Measurements from ENCODE around the gene ATP8A2. TPM values are rescaled to one million over a fixed set of nuclear protein-coding genes. Genes with fewer than 3 reads are reported as not detected.

Gene ATP8A2
- total and polyA plus RNA-seq, 11 donors = 0.01 to 0.29 (median 0.05) TPM; not detected in 2

GRCh38 chr13:25848812-25849745 is 477.3 kb downstream of the ATP8A2 start:
- ATAC-seq = no peak
- intact Hi-C loops (cut with DNase I) = no loop called here
- H3K36me3 ChIP-seq = no peaks in the 10 kb centered on the region
- H3K4me3 ChIP-seq = no peak overlapping the region
- no peak overlapping the region for H3K27ac ChIP-seq
- WGBS, 4 donors = 78 to 80% (median 79%) methylated on average over 8 of the region's 8 CpGs
- peaks cover 0 to 34% (median 0%) of the 10 kb centered on the region in 12 donors for H3K4me1 ChIP-seq
- H3K27me3 ChIP-seq = peaks cover 0 to 8% (median 0%) of the 10 kb centered on the region in 9 donors
- DNase-seq = no peak
- no peak for TF ChIP-seq POLR2A (IDR thresholded peaks at IDR 0.05)
- TF ChIP-seq CTCF (IDR thresholded peaks at IDR 0.05) = no peak
- no peaks in the 10 kb centered on the region for H3K9me3 ChIP-seq

- 93 to 94% (median 93%) methylated on average over 4 of the region's 4 CpGs for WGBS, 4 donors
- no peak for DNase-seq
- no peak for TF ChIP-seq CTCF (IDR thresholded peaks at IDR 0.05)
- no peak for TF ChIP-seq POLR2A (IDR thresholded peaks at IDR 0.05)
- Histone ChIP-seq H3K36me3 (no peaks in the 10 kb centered on the region), H3K4me3 (no peak overlapping the region), H3K27ac (no peak overlapping the region), H3K27me3 (peaks cover 0 to 4% (median 0%) of the 10 kb centered on the region in 9 donors), H3K4me1 (no peaks in the 10 kb centered on the region), H3K9me3 (no peaks in the 10 kb centered on the region)
- intact Hi-C loops (cut with DNase I) = no loop called here
- ATAC-seq = no peak
Observed at GRCh38 chr13:25857830-25858229, 486.1 kb downstream of the ATP8A2 start.

- Histone ChIP-seq H3K27ac (no peak overlapping the region), H3K4me3 (no peak overlapping the region), H3K4me1 (no peaks in the 10 kb centered on the region), H3K36me3 (no peaks in the 10 kb centered on the region), H3K9me3 (no peaks in the 10 kb centered on the region), H3K27me3 (peaks cover 0 to 12% (median 0%) of the 10 kb centered on the region in 9 donors)
- no peak for ATAC-seq
- intact Hi-C loops (cut with DNase I) = no loop called here
- 62 to 65% (median 65%) methylated on average over 3 of the region's 3 CpGs for WGBS, 4 donors
- no peak for DNase-seq
- no peak for TF ChIP-seq POLR2A (IDR thresholded peaks at IDR 0.05)
- TF ChIP-seq CTCF (IDR thresholded peaks at IDR 0.05) = no peak
Observed at GRCh38 chr13:25859528-25859927, 487.8 kb downstream of the ATP8A2 start.

GRCh38 chr13:25860265-25860664 is 488.5 kb downstream of the ATP8A2 start:
- Histone ChIP-seq H3K4me3 (no peak overlapping the region), H3K27me3 (peaks cover 0 to 19% (median 0%) of the 10 kb centered on the region in 9 donors), H3K27ac (no peak overlapping the region), H3K36me3 (no peaks in the 10 kb centered on the region), H3K4me1 (no peaks in the 10 kb centered on the region), H3K9me3 (no peaks in the 10 kb centered on the region)
- TF ChIP-seq CTCF (IDR thresholded peaks at IDR 0.05) = no peak
- TF ChIP-seq POLR2A (IDR thresholded peaks at IDR 0.05) = no peak
- intact Hi-C loops (cut with DNase I) = no loop called here
- DNase-seq (no peak), ATAC-seq (no peak)
- 66 to 78% (median 74%) methylated on average over 1 of the region's 1 CpG for WGBS, 4 donors

All from heart left ventricle (tissue), 16 donors.